Measurements from ENCODE around the gene PLXDC1. TPM values are rescaled to one million over a fixed set of nuclear protein-coding genes. Genes with fewer than 3 reads are reported as not detected.

Gene PLXDC1
- total RNA-seq: 10 to 100 TPM in 1 of 3 donors, 1 to 10 TPM in 2; 2.4 to 10.9 (median 5.6) TPM
- long read RNA-seq, donor 1, full-length matches to known transcripts: 1 of 9 reads
- long read RNA-seq, donor 1, partial matches to known transcripts: 0 of 9 reads
- long read RNA-seq, donor 1, other reads (novel, unspliced or antisense): 8 of 9 reads
- long read RNA-seq, donor 2: 0 reads

GRCh38 chr17:39151150-39151942 lies at the start of gene PLXDC1:
Gene PLXDC1, minus strand, starts transcription at chr17:39151637. Its CDS starts 200 bp downstream, at chr17:39151437.
- ATAC-seq (no peak), DNase-seq (peak in 1 of 3 donors; percentile 46)
- peaks cover 13% of the 10 kb centered on the region for H3K4me1 ChIP-seq (ENCODE audit: low read depth)
- no peaks in the 10 kb centered on the region for H3K36me3 ChIP-seq (ENCODE audit: low read depth)
- no peak within 1 kb of the TSS for H3K4me3 ChIP-seq
- TF ChIP-seq CTCF (IDR thresholded peaks at IDR 0.05): no peak
- no peaks in the 10 kb centered on the region for H3K9me3 ChIP-seq
- intact Hi-C loops (cut with DNase I, micrococcal nuclease): loop anchor here in 1 of 2 donors (10.0 kb wide), 1 partner anchor 167 kb away; no protein-coding TSS in a partner anchor

GRCh38 chr17:39200957-39201510 lies 49.6 kb upstream of the PLXDC1 start:
- Histone ChIP-seq H3K36me3 (ENCODE audit: low read depth) (peaks cover 17% of the 10 kb centered on the region), H3K9me3 (no peaks in the 10 kb centered on the region), H3K4me1 (ENCODE audit: low read depth) (peaks cover 28% of the 10 kb centered on the region), H3K4me3 (peak overlapping the region; percentile 60)
- TF ChIP-seq CTCF (IDR thresholded peaks at IDR 0.05): no peak
- DNase-seq (no peak), ATAC-seq (no peak)
- intact Hi-C loops (cut with DNase I, micrococcal nuclease): no loop called here

GRCh38 chr17:39200070-39200879 lies 48.8 kb upstream of the PLXDC1 start, which contains the start of gene RPL19:
Gene RPL19, plus strand, starts transcription at chr17:39200283. Its CDS starts 62 bp downstream, at chr17:39200345.
- Histone ChIP-seq H3K36me3 (ENCODE audit: low read depth) (peaks cover 17% of the 10 kb centered on the region), H3K9me3 (no peaks in the 10 kb centered on the region), H3K4me1 (ENCODE audit: low read depth) (peaks cover 28% of the 10 kb centered on the region), H3K4me3 (peak within 1 kb of the TSS; percentile 60)
- TF ChIP-seq CTCF (IDR thresholded peaks at IDR 0.05): no peak
- ATAC-seq: peak; percentile 81
- DNase-seq: peak; percentile 83 to 89 (median 85)
- intact Hi-C loops (cut with DNase I, micrococcal nuclease): no loop called here

GRCh38 chr17:39199820-39200069 lies 48.3 kb upstream of the PLXDC1 start:
- no peaks in the 10 kb centered on the region for H3K9me3 ChIP-seq
- TF ChIP-seq CTCF (IDR thresholded peaks at IDR 0.05): no peak
- peaks cover 15% of the 10 kb centered on the region for H3K36me3 ChIP-seq (ENCODE audit: low read depth)
- ATAC-seq (peak; percentile 86), DNase-seq (peak; percentile 84 to 91 (median 90))
- intact Hi-C loops (cut with DNase I, micrococcal nuclease): no loop called here
- H3K4me1 ChIP-seq (ENCODE audit: low read depth): peaks cover 31% of the 10 kb centered on the region
- H3K4me3 ChIP-seq: no peak overlapping the region

GRCh38 chr17:39198186-39198566 lies 46.7 kb upstream of the PLXDC1 start:
- DNase-seq (peak in 1 of 3 donors; percentile 30), ATAC-seq (no peak)
- peaks cover 31% of the 10 kb centered on the region for H3K4me1 ChIP-seq (ENCODE audit: low read depth)
- no peak overlapping the region for H3K4me3 ChIP-seq
- H3K9me3 ChIP-seq: no peaks in the 10 kb centered on the region
- no peak for TF ChIP-seq CTCF (IDR thresholded peaks at IDR 0.05)
- intact Hi-C loops (cut with DNase I, micrococcal nuclease): no loop called here
- peaks cover 7% of the 10 kb centered on the region for H3K36me3 ChIP-seq (ENCODE audit: low read depth)
